NCI-H69 (cell line): Measurements from ENCODE around the gene WDR33.

Experiments
- DNase-seq: peaks from one replicate; lab custom pipeline; 2025; lab: John Stamatoyannopoulos, UW

The WDR33 gene

GRCh38 chr2:127654838-127655175 is 156.2 kb downstream of the WDR33 start:
- DNase-seq, result no peak

DNA sequence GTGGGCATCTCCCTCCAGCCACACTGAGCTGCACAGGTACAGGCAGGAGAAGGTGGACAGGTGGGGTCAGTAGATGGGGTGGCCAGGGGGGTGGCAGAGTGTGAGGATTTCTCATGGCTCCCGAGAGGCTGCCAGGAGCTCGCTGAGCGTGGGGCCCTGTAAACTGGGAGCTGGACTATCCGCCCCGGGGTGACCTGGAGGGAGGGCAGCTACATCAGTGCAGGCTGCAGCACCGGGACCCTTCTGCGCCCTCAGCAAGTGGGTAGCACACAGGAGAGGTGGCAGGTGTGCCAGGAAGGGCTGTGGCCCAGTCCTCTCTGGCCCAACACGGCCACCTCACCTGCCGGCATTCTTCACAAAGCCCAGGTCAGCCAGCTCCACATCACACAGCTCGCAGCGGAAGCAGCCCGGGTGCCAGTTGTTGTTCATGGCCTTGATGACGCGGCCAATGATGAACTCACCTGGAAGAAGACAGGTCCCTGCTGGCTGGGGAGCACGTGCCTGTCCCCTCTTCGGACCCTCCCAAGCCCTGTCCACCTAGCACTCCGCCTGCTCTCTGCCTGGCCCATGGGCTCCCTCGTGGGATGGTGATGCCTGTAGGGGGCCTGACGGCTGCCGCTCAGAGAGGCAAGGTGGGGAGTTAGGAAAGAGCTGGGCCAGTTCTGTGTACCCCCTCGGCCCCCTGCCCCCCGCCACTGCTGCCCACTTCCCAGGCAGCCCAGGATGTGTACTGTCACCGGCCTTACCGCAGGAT is 156.7 kb downstream of the WDR33 start:
- DNase-seq, result no peak

GRCh38 chr2:127653421-127654083 is 157.4 kb downstream of the WDR33 start:
- peak; percentile 53 for DNase-seq

GRCh38 chr2:127652786-127653357 is 158.1 kb downstream of the WDR33 start:
- DNase-seq, result no peak

DNA sequence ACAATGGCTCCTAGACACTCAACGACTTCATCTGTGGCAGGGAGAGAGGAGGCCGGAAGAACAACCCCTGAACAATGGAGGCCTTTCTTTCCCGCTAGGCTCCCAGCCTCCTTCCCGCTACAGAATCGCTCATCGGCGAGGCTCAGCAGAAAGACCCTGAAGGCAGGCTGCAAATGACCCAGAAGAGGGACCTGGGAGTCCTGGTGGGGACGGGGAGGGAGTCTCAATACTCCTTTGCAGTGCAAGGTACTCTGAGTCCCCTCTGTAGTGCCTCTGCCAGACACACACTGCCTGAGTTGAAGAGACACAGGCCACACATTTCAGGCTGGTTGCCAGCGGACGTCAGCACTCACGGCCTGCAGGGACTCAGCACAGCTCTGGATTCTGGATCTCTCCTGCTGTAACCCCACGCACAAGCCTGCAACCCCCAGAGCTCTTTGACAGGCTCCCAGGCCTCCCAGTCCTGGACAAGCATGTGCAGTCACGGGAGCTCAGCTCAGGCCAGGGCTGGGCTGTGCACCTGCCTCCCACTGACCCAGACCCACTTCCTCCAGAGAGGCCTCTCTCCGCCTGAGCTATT is 158.9 kb downstream of the WDR33 start:
- DNase-seq, result no peak

DNA sequence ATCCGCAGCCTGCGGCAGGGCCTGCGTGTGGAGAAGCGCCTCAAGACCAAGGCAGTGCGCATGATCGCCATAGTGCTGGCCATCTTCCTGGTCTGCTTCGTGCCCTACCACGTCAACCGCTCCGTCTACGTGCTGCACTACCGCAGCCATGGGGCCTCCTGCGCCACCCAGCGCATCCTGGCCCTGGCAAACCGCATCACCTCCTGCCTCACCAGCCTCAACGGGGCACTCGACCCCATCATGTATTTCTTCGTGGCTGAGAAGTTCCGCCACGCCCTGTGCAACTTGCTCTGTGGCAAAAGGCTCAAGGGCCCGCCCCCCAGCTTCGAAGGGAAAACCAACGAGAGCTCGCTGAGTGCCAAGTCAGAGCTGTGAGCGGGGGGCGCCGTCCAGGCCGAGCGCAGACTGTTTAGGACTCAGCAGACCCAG is 159.6 kb downstream of the WDR33 start:
- DNase-seq, result no peak
